Endothelial cell of umbilical vein (primary cell): ENCODE data around the gene GAR1. TPM values are rescaled to one million over a fixed set of nuclear protein-coding genes. Genes with fewer than 3 reads are reported as not detected.

Source experiments
- BruUV-seq: library from RNA; stranded (reverse); fragments of 400-500 nt; replicated peaks from 2 replicates; lab custom pipeline; 2021; lab: Mats Ljungman, UMichigan
- CTCF ChIA-PET: fragments of 300-600, 350-600 bp; sonication (Branson Sonifier 250); formaldehyde crosslinking; loops from one replicate; lab custom pipeline; 2021; ENCODE audit warnings: antibody characterized with exemption, inconsistent platforms; lab: Charles Lee
- POLR2A ChIA-PET: fragments of 300-600, 350-600 bp; sonication (Branson Sonifier 250); formaldehyde crosslinking; loops from one replicate; lab custom pipeline; 2021; ENCODE audit warnings: antibody characterized with exemption, inconsistent platforms; lab: Charles Lee
- DNase-seq: peaks from one replicate; pipeline ENCODE4 v3.0.0-alpha.2; 2011; ENCODE audit warnings: low read depth, low spot score
- FAIRE-seq: peaks from 2 replicates; lab custom pipeline; 2011; peaks lifted over from hg19 to GRCh38; lab: Jason Lieb, UNC
- H2AFZ ChIP-seq: 2 replicates; pipeline ENCODE4 v1.6.0; 2012; ENCODE audit warnings: low read depth, low read length, control low read depth, inconsistent platforms
- H3K27ac ChIP-seq: 2 replicates; pipeline ENCODE4 v1.5.1; 2011; ENCODE audit warnings: low read depth, mild to moderate bottlenecking, control low read depth, low read length, moderate library complexity; ENCODE audit not compliant: insufficient read depth
- H3K27me3 ChIP-seq, 2 experiments: 2 replicates each; pipeline versions ENCODE4 v1.6.0 to v1.6.1; 2011; ENCODE audit warnings: low read length in 2 of 2, mixed read lengths in 1 of 2; ENCODE audit not compliant: control insufficient read depth in 2 of 2, insufficient read depth in 2 of 2
- H3K36me3 ChIP-seq, 2 experiments: 2 replicates in 1 of 2; 3 replicates in 1 of 2; pipeline ENCODE4 v1.5.1; 2011; ENCODE audit warnings: low read length in 2 of 2, mild to moderate bottlenecking in 1 of 2, moderate library complexity in 1 of 2; ENCODE audit not compliant: control insufficient read depth in 2 of 2, insufficient read depth in 2 of 2; ENCODE audit errors: extremely low read depth in 1 of 2
- H3K4me1 ChIP-seq: 3 replicates; pipeline ENCODE4 v1.5.1; 2011; ENCODE audit warnings: mild to moderate bottlenecking, low read length; ENCODE audit not compliant: control insufficient read depth, insufficient read depth; ENCODE audit errors: extremely low read depth
- H3K4me2 ChIP-seq: 2 replicates; pipeline ENCODE4 v1.6.1; 2011; ENCODE audit warnings: low read length, control low read depth, mixed read lengths; ENCODE audit not compliant: insufficient read depth
- H3K4me3 ChIP-seq, 3 experiments: fragments of 200-600 bp in 1 of 3; sonication (generic), shearing (Covaris generic) in 1 of 3; replicated peaks in 1 of 3; 2 replicates each; pipeline ENCODE4 v1.5.1; 2011 to 2016; ENCODE audit warnings: control low read depth in 3 of 3, low read length in 3 of 3, mild to moderate bottlenecking in 2 of 3, inconsistent platforms in 1 of 3, low read depth in 1 of 3, moderate library complexity in 1 of 3; ENCODE audit not compliant: insufficient read depth in 1 of 3
- H3K79me2 ChIP-seq: 2 replicates; pipeline ENCODE4 v1.6.0; 2012; ENCODE audit warnings: low read length, inconsistent platforms; ENCODE audit not compliant: control insufficient read depth, insufficient read depth
- H3K9ac ChIP-seq: replicated peaks from 2 replicates; pipeline ENCODE3; 2011; ENCODE audit warnings: low read length, control low read depth; ENCODE audit not compliant: insufficient read depth; ENCODE audit errors: extremely low read depth
- H3K9me1 ChIP-seq: replicated peaks from 3 replicates; pipeline ENCODE4 v1.6.0; 2011; ENCODE audit warnings: mild to moderate bottlenecking, low read length; ENCODE audit not compliant: control insufficient read depth, insufficient read depth; ENCODE audit errors: extremely low read depth
- H3K9me3 ChIP-seq: replicated peaks from 2 replicates; pipeline ENCODE4 v1.5.1; 2012; ENCODE audit warnings: low read length, inconsistent platforms; ENCODE audit not compliant: control insufficient read depth, insufficient read depth
- H4K20me1 ChIP-seq: replicated peaks from 2 replicates; pipeline ENCODE3; 2011; ENCODE audit warnings: mild to moderate bottlenecking, low read length; ENCODE audit not compliant: control insufficient read depth, insufficient read depth; ENCODE audit errors: extremely low read depth
- CTCF ChIP-seq, 2 donors: IDR thresholded peaks; 1 replicate in 1 of 2; 2 replicates in 1 of 2; pipeline ENCODE4 v1.5.1; 2011; ENCODE audit warnings: low read length in 2 of 2, mild to moderate bottlenecking in 2 of 2, moderate library complexity in 2 of 2, control low read depth in 1 of 2, inconsistent platforms in 1 of 2, low read depth in 1 of 2; ENCODE audit not compliant: insufficient read depth in 1 of 2; ENCODE audit errors: extremely low read depth in 1 of 2
- EZH2 ChIP-seq: IDR thresholded peaks from 2 replicates; pipeline ENCODE4 v1.6.1; 2012; ENCODE audit warnings: borderline replicate concordance, low read depth, mild to moderate bottlenecking, moderate library complexity, low read length, inconsistent platforms; ENCODE audit not compliant: severe bottlenecking
- FOS ChIP-seq: IDR thresholded peaks from 2 replicates; pipeline ENCODE4 v1.6.1; 2011; ENCODE audit warnings: mild to moderate bottlenecking, low read length, moderate library complexity, borderline replicate concordance; ENCODE audit not compliant: insufficient read depth
- GATA2 ChIP-seq: IDR thresholded peaks from 2 replicates; pipeline ENCODE4 v1.7.0; 2011; ENCODE audit warnings: low read depth, mild to moderate bottlenecking, moderate library complexity, mixed read lengths, low read length; ENCODE audit not compliant: insufficient read length, insufficient read depth
- POLR2AphosphoS5 ChIP-seq: IDR thresholded peaks from 2 replicates; pipeline ENCODE4 v1.6.1; 2012; ENCODE audit warnings: low read depth, mild to moderate bottlenecking, control low read depth, low read length, moderate library complexity; ENCODE audit not compliant: insufficient read depth
- dilution Hi-C: fragments of 300-500 bp; cut with MboI; formaldehyde crosslinking; loops from one replicate; pipeline ENCODE4 v1.15.0; 2019; ENCODE audit warnings: low sequenced_read_pairs; ENCODE audit not compliant: extremely low pct_ligation_motif_present
- intact Hi-C: fragments of 100-400 bp; cut with micrococcal nuclease; formaldehyde crosslinking; loops from one replicate; pipeline ENCODE4 v1.10.0; 2022
- polyA plus RNA-seq, 4 experiments: library from polyadenylated mRNA; depleted of rRNA in 3 of 4; stranded (reverse) in 3 of 4; unstranded in 1 of 4; fragments of >200 nt; gene quantifications; 2 replicates each; pipeline versions ENCODE4 v1.2.1 to v1.2.3, GENCODE V29; 2011 to 2012; ENCODE audit warnings: missing spikeins in 1 of 4
- total RNA-seq: library from RNA; stranded (reverse); gene quantifications from 2 replicates; pipeline ENCODE4 v1.2.3, GENCODE V29; 2021

GAR1 gene
- total and polyA plus RNA-seq, 2 donors (not counting 3 experiments of a cell fraction or from before 2014, with no cell fraction given) = 12.7 to 29.1 TPM

- Histone ChIP-seq H3K4me2 (no peak overlapping the region), H3K9me3 (no peaks in the 10 kb centered on the region), H3K79me2 (no peaks in the 10 kb centered on the region), H2AFZ (no peak overlapping the region), H3K4me1 (no peaks in the 10 kb centered on the region), H3K27ac (no peak overlapping the region), H3K4me3 (no peak overlapping the region), H3K36me3 (peaks cover 3 to 8% of the 10 kb centered on the region in 2 experiments), H3K9me1 (no peaks in the 10 kb centered on the region), H4K20me1 (no peaks in the 10 kb centered on the region), H3K27me3 (no peaks in the 10 kb centered on the region), H3K9ac (no peak overlapping the region)
- TF ChIP-seq CTCF (IDR thresholded peaks at IDR 0.05; ENCODE audit: extremely low read depth in 1 of 2, insufficient read depth in 1 of 2, low read depth in 1 of 2, low read length in 2 of 2) (peak; percentile 14 to 28), GATA2 (no peak), FOS (no peak), EZH2 (no peak), POLR2AphosphoS5 (no peak)
- no TSS peak for BruUV-seq
- CTCF ChIA-PET = interaction anchor here (0.7 to 4.6 kb wide), 10 partner anchors 13 to 407 kb away, joined by 3 to 30 read pairs (median 6); partner anchors contain the start of genes CASP6 and SEC24B
- dilution Hi-C loops (no loop called here), intact Hi-C loops (loop anchor here (1.0 kb wide), 3 partner anchors 123 to 404 kb away; partner anchors contain the start of gene CASP6)
- DNase-seq = peak; percentile 38
- POLR2A ChIA-PET = no interaction called here
- FAIRE-seq = no peak
Measured at GRCh38 chr4:109826719-109827118, 11.2 kb downstream of the GAR1 start.
